NCI-H2107 treated with DMSO at 0.1 percent for 48 hours (cell line): ENCODE results near the gene CHPF.

Experiments used
- DNase-seq: peaks from one replicate; lab custom pipeline; 2025; ENCODE audit not compliant: unreplicated experiment; lab: John Stamatoyannopoulos, UW

The CHPF gene, protein sequence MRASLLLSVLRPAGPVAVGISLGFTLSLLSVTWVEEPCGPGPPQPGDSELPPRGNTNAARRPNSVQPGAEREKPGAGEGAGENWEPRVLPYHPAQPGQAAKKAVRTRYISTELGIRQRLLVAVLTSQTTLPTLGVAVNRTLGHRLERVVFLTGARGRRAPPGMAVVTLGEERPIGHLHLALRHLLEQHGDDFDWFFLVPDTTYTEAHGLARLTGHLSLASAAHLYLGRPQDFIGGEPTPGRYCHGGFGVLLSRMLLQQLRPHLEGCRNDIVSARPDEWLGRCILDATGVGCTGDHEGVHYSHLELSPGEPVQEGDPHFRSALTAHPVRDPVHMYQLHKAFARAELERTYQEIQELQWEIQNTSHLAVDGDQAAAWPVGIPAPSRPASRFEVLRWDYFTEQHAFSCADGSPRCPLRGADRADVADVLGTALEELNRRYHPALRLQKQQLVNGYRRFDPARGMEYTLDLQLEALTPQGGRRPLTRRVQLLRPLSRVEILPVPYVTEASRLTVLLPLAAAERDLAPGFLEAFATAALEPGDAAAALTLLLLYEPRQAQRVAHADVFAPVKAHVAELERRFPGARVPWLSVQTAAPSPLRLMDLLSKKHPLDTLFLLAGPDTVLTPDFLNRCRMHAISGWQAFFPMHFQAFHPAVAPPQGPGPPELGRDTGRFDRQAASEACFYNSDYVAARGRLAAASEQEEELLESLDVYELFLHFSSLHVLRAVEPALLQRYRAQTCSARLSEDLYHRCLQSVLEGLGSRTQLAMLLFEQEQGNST

DNA sequence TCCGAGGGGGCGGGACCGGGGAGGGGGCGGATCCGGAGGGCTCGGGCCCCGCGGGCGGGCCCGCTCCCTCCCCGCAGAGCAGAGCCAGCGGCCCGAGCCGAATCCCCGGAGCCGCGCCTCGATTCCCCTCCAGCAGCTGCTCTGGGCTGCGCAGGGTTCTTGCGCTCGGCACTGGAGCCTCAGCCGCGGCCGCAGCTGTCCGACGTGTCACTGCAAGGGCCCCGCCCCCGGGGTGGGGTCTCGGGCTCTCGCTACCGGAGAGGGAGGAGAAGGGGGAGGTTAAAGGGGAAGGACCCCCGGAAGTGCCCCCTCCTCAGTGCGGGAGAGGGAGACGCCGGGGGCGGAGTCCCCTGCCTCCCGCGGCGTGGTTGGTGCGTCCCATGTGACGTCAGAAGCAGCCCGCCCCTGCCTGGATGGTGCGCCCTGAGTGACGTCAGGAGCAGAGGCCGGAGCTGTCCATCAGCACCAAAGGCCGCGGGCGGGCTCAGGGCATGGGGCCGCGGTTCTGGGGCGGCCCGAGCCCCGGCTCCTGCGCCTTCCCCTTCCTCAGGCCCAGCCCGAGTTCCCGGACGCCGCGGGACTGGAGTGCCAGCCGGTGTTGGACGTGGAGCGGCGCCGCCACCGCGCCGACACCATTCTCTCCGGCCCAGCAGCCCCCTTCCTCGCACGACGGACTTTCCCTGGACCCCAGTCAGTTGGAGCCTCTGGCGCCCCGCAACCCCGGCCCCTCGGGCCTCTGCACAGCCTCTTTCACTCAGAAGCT is at the start of gene CHPF, which contains the start of gene TMEM198:
Gene CHPF (minus strand): TSS at position 214 of the 763 bp plus-strand sequence. CDS start 271 bp downstream, outside the sequence.
Gene TMEM198 (plus strand): TSS at position 433 of the 763 bp plus-strand sequence. CDS start 700 bp downstream, outside the sequence.
- peak; percentile 76 for DNase-seq

DNA sequence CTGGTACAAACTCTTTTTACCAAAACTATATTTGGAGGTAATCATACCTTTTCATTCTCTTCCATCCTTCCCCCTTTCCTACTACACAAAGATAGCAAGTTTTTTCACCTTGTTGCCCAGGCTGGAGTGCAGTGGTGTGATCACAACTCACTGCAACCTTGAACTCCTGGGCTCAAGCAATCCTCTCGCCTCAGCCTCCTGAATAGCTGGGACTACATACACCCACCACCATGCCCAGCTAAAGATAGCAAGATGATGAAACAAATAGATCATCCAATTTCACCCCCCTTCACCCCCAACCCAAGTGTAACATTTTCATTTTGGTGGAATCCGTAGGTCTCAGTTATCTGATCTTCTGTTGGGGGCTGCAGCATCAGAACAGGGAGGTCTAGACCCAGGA is 49.5 kb upstream of the CHPF start:
- no peak for DNase-seq

DNA sequence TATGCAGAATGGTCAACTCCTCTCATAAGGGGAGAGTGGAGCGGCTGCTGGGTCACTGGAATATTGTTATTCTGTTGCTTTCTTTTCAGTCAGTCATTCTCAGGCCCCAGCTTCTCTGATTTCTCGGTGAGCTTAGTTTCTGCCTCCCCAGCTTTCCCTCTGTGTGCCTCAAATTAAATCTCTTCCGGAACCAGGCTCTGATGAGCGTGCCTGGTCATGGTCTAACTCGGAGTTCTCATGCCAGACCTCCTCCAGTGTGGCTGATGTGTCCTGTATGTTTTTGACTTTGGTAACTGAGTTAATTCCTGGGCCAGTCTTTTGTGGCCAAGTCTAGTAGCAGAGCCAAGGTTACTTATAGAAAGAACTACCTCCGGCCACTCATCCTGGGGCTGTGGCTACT is 49.1 kb upstream of the CHPF start:
- no peak for DNase-seq

DNA sequence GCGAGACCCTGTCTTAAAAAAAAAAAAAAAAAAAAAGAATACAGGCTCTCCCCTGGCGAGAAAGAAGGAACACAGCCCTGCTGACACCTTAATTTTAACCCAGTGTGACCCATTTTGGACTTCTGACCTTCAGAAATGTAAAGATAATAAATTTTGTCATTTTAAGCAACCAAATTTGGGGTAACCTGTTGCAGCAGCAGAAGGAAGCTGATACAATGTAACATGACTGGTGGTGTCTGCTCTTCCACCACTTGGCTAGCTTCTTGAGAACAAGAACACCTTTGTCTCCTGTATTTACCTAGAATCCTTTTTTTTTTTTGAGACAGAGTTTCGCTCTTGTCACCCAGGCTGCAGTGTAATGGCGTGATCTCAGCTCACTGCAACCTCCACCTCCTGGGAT is 47.5 kb upstream of the CHPF start:
- no peak for DNase-seq

DNA sequence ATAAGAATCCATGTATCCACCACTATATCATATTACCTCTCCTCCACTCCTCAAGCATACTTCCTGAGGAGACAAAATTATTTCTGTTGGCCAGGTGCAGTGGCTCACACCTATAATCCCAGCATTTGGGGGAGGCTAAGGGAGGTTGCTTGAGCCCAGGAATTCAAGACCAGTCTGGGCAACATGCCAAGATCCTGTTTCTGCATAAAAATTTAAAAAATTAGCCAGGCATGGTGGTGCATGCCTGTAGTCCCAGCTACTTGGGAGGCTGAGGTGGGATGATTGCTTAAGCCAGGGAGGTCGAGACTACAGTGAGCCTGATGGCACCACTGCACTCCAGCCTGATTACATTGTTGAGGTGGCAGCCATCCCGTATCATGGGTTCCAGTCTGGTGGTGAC is 37.7 kb upstream of the CHPF start:
- no peak for DNase-seq

DNA sequence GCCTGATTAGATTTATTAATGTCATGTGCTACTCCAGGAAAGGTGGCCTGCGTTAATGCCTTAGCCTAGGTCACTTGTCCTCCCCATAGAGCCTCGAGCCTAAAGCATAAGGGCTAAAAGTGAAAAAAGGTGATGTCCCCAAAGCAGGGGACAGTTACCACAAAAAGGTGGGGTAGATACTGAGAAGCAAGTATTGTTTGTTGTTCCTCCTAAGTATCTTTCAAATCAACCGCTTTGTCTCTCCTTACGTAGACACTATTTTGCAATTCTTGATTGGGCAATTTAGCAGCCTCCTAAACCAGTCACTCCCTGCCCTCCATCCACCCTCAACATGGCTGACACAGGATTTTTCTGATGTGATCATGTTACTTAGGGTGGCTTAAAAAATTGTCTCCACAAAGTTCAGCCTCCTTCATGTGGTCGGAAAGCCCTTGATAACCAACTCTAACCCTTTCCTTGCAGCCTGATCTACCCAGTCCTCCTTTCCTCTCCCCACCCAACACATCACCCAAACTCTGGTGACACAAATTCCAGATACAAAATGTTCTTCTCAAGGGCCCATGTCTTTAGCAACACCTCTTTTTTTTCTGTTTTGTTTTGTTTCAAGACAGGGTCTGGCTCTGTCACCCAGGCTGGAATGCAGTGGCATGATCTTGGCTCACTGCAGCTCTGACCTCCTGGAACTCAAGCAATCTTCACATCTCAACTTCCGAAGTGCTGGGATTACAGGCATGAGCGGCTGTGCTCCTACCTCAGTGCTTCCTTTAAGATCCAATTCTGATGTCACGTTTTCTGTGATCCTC is 35.4 kb upstream of the CHPF start:
- DNase-seq: no peak

DNA sequence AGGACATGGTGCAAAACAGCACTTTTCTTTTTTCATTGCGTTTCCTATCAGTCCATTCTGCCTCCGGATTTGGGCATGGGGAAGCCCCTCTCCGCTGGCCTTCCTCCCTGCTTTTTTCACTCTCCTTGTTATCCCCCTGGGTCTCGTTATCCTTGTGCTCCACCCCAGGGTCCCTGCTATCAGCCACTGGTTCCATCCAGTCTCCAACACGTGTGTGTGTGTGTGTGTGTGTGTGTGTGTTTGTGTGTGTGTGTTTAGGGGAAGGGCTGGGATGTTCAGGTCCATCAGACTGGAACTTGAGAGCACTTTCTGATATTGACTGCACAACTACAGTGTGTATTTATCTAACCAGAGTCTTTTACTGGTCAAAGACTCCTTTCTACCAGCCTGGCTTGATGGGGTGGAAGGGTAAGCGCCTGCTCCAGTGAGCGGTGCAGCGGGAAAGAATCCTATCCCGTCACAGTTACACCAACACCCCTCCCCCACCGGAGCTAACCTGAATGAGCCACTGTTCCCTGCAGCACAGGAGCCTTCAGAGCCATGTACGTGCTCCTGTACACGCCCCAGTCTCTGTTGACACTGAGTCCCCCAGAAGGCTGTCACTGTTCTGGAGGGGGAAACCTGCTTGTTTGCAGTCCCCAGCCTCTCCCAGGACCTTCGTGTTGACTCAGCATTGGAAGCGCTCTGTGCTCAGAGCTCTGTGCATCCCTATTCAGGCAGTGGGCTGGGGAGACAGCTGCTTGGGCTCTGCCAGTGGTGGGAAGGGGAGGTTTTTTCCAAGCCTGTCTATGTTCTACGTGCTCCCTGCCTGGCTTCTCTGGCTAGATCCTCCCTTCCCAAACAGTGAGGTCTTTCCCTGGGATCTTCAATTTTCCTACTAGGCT is 33.1 kb upstream of the CHPF start:
- peak; percentile 38 for DNase-seq

DNA sequence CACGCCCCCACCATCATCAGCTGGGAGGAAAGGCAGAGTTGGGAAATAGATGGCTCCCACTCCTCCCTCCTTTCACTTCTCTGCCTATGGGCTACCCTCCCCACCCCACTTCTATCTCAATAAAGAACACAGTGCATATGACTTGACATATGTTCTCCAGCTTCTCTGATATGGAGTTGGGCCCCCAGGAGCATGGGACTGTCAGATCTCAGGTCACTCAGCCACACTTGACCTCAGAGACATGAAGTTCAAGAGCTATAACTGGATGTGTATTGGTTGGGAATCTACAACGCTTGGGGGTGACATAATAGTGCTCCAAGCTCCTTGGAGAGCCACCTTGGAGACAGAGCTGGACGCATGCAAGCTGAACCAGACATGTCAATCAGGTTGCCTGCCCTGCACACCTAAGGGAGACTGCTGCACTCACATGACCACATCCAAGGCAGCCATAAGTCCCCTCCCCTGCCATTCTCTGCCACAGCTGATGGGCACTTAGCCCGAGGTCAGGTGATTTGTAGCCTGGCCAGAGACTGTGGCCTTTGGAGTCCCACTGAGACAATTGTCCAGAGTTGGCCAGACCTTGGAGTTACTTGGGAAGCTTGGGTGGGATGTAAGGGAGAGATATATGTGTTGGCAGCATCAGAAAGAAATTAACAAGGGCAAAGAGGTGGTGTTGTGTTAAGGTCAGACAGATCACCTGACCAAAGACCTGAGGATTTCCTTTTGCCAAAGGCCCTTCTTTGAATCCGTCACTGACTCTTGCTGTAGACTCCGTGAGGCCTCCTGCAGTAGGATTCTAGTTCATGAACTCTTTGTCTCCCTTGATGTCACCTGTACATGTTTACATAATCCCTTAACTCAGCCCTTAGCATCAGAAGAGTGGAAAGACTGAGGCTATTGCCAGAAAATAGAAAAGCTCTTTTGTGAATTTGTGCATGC is 32.2 kb upstream of the CHPF start:
- DNase-seq: no peak

DNA sequence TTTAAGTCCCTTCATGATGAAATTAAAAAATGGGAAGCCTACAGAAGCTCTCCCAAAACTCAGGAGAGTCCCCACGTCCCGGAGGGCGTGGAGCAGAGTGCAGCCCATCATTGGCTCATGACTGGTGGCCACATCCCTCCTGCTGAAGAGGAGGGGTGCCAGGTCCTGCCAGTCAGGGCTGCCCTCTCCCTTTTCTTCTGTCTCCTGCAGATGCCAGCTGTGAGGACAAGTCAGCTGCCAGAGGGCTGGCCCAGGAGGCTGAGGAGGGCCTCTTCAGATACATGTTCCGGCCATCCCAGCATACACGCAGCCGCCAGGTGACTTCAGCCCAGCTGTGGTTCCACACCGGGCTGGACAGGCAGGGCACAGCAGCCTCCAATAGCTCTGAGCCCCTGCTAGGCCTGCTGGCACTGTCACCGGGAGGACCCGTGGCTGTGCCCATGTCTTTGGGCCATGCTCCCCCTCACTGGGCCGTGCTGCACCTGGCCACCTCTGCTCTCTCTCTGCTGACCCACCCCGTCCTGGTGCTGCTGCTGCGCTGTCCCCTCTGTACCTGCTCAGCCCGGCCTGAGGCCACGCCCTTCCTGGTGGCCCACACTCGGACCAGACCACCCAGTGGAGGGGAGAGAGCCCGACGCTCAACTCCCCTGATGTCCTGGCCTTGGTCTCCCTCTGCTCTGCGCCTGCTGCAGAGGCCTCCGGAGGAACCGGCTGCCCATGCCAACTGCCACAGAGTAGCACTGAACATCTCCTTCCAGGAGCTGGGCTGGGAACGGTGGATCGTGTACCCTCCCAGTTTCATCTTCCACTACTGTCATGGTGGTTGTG is 31.1 kb upstream of the CHPF start:
- DNase-seq: no peak

DNA sequence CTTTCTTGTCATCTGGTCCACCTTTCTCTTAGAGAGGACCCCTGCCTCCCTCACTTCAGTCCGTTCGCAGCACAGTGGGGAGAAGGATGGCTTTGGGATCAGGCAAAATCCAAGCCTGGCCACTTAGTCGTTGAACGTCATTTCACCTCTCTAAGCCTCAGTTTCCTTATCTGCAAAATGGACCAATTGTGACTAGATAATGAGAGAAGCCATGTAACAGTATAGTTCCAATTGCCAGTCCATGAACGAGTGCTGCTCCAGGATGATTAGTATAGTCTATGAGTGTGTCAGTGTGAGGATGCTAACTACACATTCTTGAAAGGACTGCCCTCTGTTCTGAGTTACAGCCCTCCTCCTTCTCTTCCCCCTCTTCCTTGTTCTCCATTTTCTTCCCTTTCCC is 29.6 kb upstream of the CHPF start:
- DNase-seq: peak; percentile 99

DNA sequence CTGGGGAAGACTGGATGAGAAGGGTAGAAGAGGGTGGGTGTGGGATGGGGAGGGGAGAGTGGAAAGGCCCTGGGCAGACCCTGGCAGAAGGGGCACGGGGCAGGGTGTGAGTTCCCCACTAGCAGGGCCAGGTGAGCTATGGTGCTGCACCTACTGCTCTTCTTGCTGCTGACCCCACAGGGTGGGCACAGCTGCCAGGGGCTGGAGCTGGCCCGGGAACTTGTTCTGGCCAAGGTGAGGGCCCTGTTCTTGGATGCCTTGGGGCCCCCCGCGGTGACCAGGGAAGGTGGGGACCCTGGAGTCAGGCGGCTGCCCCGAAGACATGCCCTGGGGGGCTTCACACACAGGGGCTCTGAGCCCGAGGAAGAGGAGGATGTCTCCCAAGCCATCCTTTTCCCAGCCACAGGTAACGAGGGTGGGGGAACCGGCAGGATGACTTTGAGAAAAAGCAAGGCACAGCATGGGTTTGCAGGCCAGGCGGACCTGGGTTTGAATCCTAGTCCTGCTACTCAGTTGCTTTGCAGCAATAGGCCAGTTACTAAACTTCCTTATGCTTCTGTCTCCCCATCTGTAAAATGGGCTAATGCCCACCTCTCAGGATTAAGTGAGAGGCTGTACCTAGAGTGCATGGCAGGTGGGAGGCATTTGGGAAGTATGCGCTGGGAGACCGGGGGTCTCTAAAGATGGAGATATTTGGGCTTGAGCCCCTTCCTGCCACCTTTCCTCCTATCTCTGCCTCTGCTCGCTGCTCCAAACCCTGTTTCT is 28.8 kb upstream of the CHPF start, which contains the start of gene INHA:
Gene INHA (plus strand): TSS at position 74 of the 765 bp plus-strand sequence. CDS start 65 bp downstream, at position 139.
- DNase-seq: no peak

DNA sequence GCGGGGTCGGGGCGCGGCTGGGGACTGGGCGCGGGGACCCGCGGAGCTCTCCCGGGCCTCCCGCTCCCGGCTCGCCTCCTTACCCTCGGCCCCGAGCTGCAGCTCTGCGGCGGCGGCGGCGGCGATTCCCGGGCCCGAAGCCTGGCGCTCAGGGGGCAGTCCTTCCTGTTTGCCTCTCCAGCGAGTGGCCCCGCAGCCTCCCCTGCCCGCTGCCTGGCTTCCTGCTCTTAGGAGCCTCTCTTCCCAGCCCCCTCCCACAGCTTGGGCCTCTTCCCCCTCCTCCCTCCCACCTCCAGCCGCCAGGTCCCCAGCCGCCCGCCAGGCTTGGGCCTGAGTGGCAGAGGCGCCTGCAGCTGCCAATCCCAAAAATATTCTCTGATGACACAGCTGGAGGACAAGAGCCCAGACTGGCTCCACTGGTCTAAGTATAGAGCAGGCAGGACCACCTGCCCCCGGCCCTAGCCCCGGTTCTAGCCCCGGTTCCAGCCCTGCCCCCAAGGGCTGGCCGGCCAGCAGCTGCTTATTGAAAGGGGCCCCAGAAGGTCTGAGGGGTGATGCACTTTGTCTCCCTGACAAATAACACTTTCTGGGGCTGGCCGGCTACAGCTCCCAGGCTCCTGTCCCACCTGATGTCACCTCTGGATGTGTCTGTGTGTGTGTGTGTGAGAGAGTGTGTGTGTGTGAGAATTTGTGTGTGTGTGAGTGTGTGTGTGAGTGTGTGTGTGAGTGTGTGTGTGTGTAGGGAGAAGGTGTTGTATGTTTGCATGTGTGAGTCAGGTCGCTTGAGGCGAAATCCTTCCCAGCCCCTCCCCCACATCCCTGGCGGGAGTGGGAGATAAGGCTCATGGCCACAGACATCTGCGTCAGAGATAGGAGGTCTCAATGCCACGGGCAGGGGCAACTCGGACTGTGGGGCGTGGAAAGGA is 28.0 kb upstream of the CHPF start, which contains the start of gene OBSL1:
Gene OBSL1 (minus strand): TSS at position 229 of the 926 bp plus-strand sequence. CDS start 307 bp downstream, outside the sequence.
- DNase-seq: peak; percentile 29

DNA sequence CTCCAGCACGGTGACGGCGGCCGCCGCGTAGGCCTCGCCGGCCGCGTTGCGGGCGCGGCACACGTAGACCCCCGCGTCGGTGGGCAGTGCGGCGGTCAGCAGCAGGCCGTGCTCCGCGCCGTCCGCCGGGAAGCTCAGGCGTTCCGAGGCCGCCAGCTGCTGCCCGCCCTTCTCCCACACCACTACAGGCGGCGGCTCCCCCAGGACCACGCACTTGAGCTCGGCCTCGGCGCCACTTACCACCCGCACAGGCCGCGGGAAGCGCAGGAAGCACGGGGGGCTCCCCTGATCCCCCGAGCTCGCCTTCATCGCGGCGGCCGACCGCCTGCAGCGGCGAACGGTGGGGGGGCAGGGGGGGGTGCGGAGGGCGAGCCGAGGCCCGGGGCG is 27.3 kb upstream of the CHPF start:
- no peak for DNase-seq

DNA sequence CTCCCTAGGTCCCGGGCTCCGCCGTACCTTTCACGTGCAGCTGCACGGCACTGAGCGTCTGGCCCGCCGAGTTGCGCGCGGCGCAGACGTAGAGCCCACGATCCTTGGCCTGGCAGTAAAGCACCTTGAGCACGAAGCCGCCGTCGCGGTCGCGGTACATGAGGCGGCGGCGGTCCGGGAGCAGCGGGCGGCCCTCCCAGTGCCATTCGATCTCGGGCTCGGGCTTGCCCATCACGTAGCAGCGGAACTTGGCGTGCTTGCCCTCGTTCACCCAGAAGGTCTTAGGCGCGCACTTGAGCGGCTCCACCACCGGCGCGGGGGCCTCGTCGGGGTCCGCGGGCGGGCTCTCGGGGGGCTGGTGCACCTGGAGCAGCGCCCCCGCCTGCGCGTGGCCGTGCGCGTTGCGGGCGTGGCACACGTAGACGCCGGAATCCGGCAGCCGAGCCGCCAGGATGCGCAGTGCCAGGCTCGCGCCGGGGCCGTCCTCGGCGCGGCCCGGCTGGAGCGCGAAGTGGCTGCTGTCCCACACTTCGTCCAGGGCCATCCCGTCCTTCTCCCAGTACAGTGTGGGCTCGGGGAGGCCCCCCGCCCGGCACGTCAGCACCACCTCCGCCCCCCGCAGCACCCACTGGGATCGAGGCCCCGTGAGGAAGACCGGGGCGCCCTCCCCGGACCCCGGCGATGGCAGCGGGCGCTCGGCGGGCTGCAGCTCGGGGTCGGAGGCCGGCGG is 26.8 kb upstream of the CHPF start:
- DNase-seq: no peak

DNA sequence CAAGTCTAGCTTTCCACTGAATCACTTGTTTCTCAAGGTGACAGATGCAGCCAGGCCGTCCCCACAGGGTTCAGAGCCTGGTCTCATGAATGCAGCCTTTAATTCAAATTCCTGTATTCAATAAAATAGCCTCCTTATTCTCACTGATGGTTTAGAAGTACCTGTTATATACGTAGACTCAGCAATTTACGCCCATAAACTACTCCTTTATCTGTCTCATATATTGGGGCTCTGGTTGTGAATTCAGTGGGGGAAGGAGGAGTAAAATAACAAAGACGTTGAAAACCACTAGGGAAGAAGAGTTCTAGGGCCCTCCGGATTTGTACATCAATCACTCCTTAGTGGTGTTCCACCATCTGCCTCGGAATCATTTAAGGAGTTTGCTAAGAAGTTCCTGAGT is 26.0 kb upstream of the CHPF start:
- DNase-seq: no peak
